HepG2 (cell line): ENCODE measurements around the gene TRPC3. TPM values are rescaled to one million over a fixed set of nuclear protein-coding genes. Genes with fewer than 3 reads are reported as not detected.

Experiments used
- polyA plus RNA-seq, 8 experiments: library from polyadenylated mRNA; depleted of rRNA in 3 of 8; stranded (reverse) in 7 of 8; unstranded in 1 of 8; fragments of >200 nt; fragmentation: Illumina TruSeq in 4 of 8; extraction: Trizol in 4 of 8; gene quantifications; 2 replicates each; pipeline versions ENCODE4 v1.2.1 to v1.2.3, GENCODE V29; 2011 to 2016; ENCODE audit warnings: low read depth in 4 of 8, missing spikeins in 1 of 8, mixed read lengths in 1 of 8; ENCODE audit not compliant: insufficient read depth in 1 of 8
- total RNA-seq, 5 experiments: library from RNA; depleted of rRNA; stranded (reverse); fragments of >200 nt; fragmentation: Illumina TruSeq; extraction: Trizol; gene quantifications; 2 replicates each; pipeline ENCODE4 v1.2.3, GENCODE V29; 2016; ENCODE audit warnings: low read depth in 1 of 5

Gene TRPC3
- total and polyA plus RNA-seq, 2 of the 13 experiments (the other 11 are each of a cell fraction or from before 2014, with no cell fraction given), result not detected

Other genes with a start within 250 kb of the TRPC3 start
- gene SMIM43, start 186.9 kb downstream of the TRPC3 start, total RNA-seq (2016; rRNA removed; fragmentation: Illumina TruSeq; extraction: Trizol), result not detected in 2 replicates
- not detected in 2 replicates for gene SMIM43, start 186.9 kb downstream of the TRPC3 start, polyA plus RNA-seq (2011; rRNA removed)
- gene EXOSC9, start 150.7 kb downstream of the TRPC3 start, total RNA-seq (2016; rRNA removed; fragmentation: Illumina TruSeq; extraction: Trizol), result 48.0 and 61.5 TPM in 2 replicates
- 22.0 and 26.0 TPM in 2 replicates for gene EXOSC9, start 150.7 kb downstream of the TRPC3 start, polyA plus RNA-seq (2011; rRNA removed)
- 105 and 160 TPM in 2 replicates for gene CCNA2, start 128.2 kb downstream of the TRPC3 start, total RNA-seq (2016; rRNA removed; fragmentation: Illumina TruSeq; extraction: Trizol)
- gene CCNA2, start 128.2 kb downstream of the TRPC3 start, polyA plus RNA-seq (2011; rRNA removed), result 16.4 and 31.3 TPM in 2 replicates
- gene BBS7, start 81.6 kb downstream of the TRPC3 start, total RNA-seq (2016; rRNA removed; fragmentation: Illumina TruSeq; extraction: Trizol), result 15.7 and 21.6 TPM in 2 replicates
- gene BBS7, start 81.6 kb downstream of the TRPC3 start, polyA plus RNA-seq (2011; rRNA removed), result 8.8 and 9.0 TPM in 2 replicates
- 25.3 and 27.7 TPM in 2 replicates for gene BLTP1, start 200.3 kb upstream of the TRPC3 start, total RNA-seq (2016; rRNA removed; fragmentation: Illumina TruSeq; extraction: Trizol)
- 30.5 and 33.1 TPM in 2 replicates for gene BLTP1, start 200.3 kb upstream of the TRPC3 start, polyA plus RNA-seq (2011; rRNA removed)